Kidney (tissue), 14 donors: ENCODE measurements around the gene WBP1L. TPM values are rescaled to one million over a fixed set of nuclear protein-coding genes. Genes with fewer than 3 reads are reported as not detected.

Experiments
- DNase-seq, 5 donors: peaks; one replicate each; pipeline ENCODE4 v3.0.0-alpha.2; 2013 to 2020
- FAIRE-seq: peaks from 2 replicates; lab custom pipeline; 2012; peaks lifted over from hg19 to GRCh38; lab: Jason Lieb, UNC
- H3K27ac ChIP-seq, 2 donors: one replicate each; pipeline ENCODE4 v1.7.0; 2013; ENCODE audit warnings: low read depth in 2 of 2, low read length in 2 of 2, inconsistent platforms in 1 of 2
- H3K27me3 ChIP-seq: one replicate; pipeline ENCODE4 v1.7.1; 2013; ENCODE audit warnings: low read length, inconsistent platforms; ENCODE audit not compliant: control insufficient read depth, insufficient read depth
- H3K36me3 ChIP-seq, 3 donors: one replicate each; pipeline versions ENCODE4 v1.7.0 to v1.7.1; 2013; ENCODE audit warnings: low read length in 3 of 3, control low read depth in 1 of 3, inconsistent platforms in 1 of 3; ENCODE audit not compliant: insufficient read depth in 3 of 3, control insufficient read depth in 2 of 3
- H3K4me1 ChIP-seq, 3 donors: one replicate each; pipeline versions ENCODE4 v1.7.0 to v1.7.1; 2013; ENCODE audit warnings: low read length in 3 of 3, inconsistent platforms in 1 of 3, low read depth in 1 of 3; ENCODE audit not compliant: control insufficient read depth in 2 of 3, insufficient read depth in 2 of 3
- H3K4me3 ChIP-seq, 3 donors: one replicate each; pipeline versions ENCODE4 v1.7.0 to v1.8.1; 2013; ENCODE audit warnings: low read length in 3 of 3, control low read depth in 1 of 3, inconsistent platforms in 1 of 3
- H3K9ac ChIP-seq, 3 donors: one replicate each; pipeline versions ENCODE4 v1.7.0 to v1.7.1; 2013; ENCODE audit warnings: low read length in 3 of 3, control low read depth in 1 of 3, inconsistent platforms in 1 of 3
- H3K9me3 ChIP-seq, 3 donors: one replicate each; pipeline versions ENCODE4 v1.7.0 to v1.7.1; 2013; ENCODE audit warnings: low read length in 3 of 3, control low read depth in 1 of 3, inconsistent platforms in 1 of 3; ENCODE audit not compliant: control insufficient read depth in 2 of 3, insufficient read depth in 1 of 3
- intact Hi-C: fragments of 100-400 bp; cut with DNase I; formaldehyde crosslinking; loops from one replicate; pipeline ENCODE4 v1.11.1; 2022
- polyA plus RNA-seq: library from polyadenylated mRNA; stranded (reverse); fragments of 350-450 nt; fragmentation: Illumina TruSeq; extraction: RNeasy Lipid Tissue Mini Kit (QIAGEN cat#74804); gene quantifications from one replicate; pipeline ENCODE4 v1.2.3, GENCODE V29; 2014; ENCODE audit warnings: low read depth, low replicate concordance; ENCODE audit not compliant: insufficient read depth
- total RNA-seq: library from RNA; stranded (reverse); fragmentation: NEBNext Ultra II Directional; extraction: Animal tissue kit (Norgen Biotek cat#: 25700); gene quantifications from one replicate; pipeline ENCODE4 v1.2.1, GENCODE V29; 2021
- TF ChIP-seq, protein P1 (sequence below): IDR thresholded peaks from 3 replicates; pipeline ENCODE4 v1.5.1; 2012; ENCODE audit warnings: mild to moderate bottlenecking, moderate library complexity, borderline replicate concordance; ENCODE audit not compliant: insufficient read depth; ENCODE audit errors: extremely low read depth
- donor health status: control.
- donor health status: control.
- donor health status: control.
- donor health status: control.
- donor health status: control.
- donor health status: DM: yes; HTN: yes; CAD: no.
- donor health status: Normal renal cell carcinoma (clear cell type).

WBP1L gene
- total and polyA plus RNA-seq, 2 donors from 2014 or later, result 27.8 to 55.7 TPM

DNA sequence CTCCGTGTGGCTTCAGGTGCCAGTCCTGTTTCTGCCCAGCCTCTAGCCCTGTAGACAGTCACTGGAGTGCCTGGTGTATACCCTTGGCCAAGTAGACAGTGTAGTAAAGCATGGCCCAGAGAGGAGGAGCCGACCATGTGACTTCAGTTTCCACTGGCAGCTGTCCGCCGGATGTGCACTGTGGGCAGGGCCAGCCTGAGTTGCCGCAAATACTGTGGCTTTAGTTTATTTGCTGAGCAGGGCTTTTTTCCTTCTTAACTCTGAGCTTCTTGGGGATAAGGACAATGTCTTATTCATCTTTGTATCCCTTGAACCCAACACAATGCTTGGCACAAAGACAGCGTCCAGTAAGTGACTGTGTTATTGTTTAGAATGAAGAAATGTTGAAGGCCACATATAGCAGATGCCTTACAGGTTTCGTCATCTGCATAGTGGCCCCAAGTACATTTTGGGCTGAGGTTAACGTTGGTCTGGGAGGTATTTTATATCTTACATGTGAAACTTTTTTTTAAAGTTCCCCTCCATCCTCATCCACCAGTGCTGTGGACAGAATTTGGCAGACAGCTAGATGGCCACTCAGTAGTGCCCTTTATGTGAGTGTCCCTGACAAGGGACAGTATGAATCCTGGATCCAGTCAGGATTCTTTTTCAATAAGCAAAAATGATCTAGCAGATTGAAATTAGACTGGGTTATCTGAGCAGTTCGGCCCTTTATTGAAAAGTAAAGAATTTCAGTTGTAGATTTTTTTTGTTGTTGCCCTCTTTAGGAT is 52.8 kb downstream of the WBP1L start:
- H3K9ac ChIP-seq, result peak overlapping the region in 2 of 3 donors; percentile 9 to 13
- TF ChIP-seq, protein P1, sequence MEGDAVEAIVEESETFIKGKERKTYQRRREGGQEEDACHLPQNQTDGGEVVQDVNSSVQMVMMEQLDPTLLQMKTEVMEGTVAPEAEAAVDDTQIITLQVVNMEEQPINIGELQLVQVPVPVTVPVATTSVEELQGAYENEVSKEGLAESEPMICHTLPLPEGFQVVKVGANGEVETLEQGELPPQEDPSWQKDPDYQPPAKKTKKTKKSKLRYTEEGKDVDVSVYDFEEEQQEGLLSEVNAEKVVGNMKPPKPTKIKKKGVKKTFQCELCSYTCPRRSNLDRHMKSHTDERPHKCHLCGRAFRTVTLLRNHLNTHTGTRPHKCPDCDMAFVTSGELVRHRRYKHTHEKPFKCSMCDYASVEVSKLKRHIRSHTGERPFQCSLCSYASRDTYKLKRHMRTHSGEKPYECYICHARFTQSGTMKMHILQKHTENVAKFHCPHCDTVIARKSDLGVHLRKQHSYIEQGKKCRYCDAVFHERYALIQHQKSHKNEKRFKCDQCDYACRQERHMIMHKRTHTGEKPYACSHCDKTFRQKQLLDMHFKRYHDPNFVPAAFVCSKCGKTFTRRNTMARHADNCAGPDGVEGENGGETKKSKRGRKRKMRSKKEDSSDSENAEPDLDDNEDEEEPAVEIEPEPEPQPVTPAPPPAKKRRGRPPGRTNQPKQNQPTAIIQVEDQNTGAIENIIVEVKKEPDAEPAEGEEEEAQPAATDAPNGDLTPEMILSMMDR, result no peak
- FAIRE-seq (no peak), DNase-seq (peak in 4 of 5 donors; percentile 29 to 92 (median 51))
- intact Hi-C loops, result no loop called here
- H3K9me3 ChIP-seq, result no peaks in the 10 kb centered on the region
- H3K4me3 ChIP-seq, result peak overlapping the region in 1 of 3 donors; percentile 13
- H3K36me3 ChIP-seq, result peaks cover 2 to 11% (median 3%) of the 10 kb centered on the region in 3 donors
- H3K27ac ChIP-seq, result peak overlapping the region; percentile 59 to 71
- H3K4me1 ChIP-seq, result peaks cover 4 to 40% (median 40%) of the 10 kb centered on the region in 3 donors
- H3K27me3 ChIP-seq, result no peaks in the 10 kb centered on the region

DNA sequence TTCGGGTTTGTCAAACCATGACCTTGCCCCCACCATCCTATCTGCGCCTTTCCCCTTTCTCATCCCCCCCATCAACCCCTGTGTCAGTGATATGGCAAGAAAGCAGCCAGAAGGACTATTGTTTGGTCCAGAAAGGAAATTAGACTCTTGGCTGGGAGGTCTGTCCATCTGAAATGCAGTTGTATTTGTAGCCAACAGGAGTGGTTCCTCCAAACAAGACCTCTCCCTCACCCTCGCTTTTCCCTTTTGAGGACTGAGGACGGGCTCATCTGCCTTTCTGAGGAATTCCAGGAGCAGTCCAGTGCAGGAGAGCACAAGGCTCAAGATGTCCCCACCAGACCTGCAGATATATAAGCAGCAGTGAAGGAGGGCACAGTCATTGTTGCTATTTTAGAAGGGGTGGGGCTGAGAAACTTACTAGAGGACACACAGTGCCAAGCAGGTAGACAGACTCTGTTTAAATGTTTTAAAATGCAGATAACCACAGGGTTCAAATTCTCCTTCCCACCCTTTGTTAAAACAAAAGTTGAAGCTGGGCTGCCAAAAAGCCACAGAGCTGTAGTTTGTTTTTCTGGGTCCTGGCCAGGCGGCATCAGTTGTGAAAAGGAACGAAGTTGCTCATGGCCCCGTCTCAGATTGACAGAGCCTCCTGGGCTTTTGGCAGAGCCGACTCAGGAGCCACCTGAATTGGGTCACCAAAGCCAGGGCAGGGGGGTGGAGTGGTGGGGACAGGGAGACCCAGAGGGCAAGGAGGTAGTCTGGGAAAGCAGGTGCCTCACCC is 56.1 kb downstream of the WBP1L start:
- H3K9me3 ChIP-seq, result no peaks in the 10 kb centered on the region
- intact Hi-C loops, result no loop called here
- H3K9ac ChIP-seq, result peak overlapping the region in 1 of 3 donors; percentile 49
- peaks cover 4 to 41% (median 37%) of the 10 kb centered on the region in 3 donors for H3K4me1 ChIP-seq
- no peak for FAIRE-seq
- TF ChIP-seq, protein P1, result no peak
- no peak overlapping the region for H3K4me3 ChIP-seq
- DNase-seq, result no peak
- peak overlapping the region; percentile 35 to 83 for H3K27ac ChIP-seq
- H3K27me3 ChIP-seq, result no peaks in the 10 kb centered on the region
- peaks cover 2 to 11% (median 6%) of the 10 kb centered on the region in 3 donors for H3K36me3 ChIP-seq

DNA sequence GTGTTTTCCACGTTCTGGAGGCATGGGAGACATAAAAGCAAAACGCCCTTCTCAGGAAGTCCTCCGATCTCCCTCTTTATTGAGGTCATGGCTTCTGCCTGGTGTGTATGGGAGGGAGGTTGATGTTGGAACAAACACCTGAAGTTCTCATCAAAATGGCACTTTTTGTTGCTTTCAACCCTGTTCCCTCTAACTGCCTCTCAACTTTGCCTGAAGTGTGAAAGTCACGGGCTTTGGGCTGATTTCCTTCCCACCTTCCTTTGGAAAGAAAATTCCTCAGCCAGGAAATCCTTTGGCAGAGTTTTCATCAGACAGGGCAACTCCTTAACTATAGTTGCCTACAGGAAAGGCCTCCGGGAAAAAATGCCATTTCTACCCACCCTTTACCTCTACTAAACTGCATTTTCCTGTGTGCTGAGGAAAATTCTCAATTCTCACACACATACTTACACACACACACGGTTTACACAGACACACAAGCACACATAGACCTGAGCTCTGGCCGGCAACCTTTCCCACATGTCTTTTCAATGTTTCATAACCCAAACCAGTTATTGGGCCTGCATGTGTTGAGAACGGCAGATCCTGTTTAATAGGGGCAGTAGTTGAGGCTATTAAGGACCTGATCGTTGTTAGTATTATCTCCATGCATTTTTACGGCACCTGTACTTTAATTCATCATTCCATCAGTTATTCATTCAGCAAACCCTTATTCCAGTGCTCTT is 57.0 kb downstream of the WBP1L start:
- H3K27ac ChIP-seq, result peak overlapping the region; percentile 35 to 83
- TF ChIP-seq, protein P1, result no peak
- H3K36me3 ChIP-seq, result peaks cover 2 to 11% (median 6%) of the 10 kb centered on the region in 3 donors
- FAIRE-seq (no peak), DNase-seq (peak in 1 of 5 donors; percentile 30)
- H3K27me3 ChIP-seq, result no peaks in the 10 kb centered on the region
- intact Hi-C loops, result no loop called here
- H3K9me3 ChIP-seq, result no peaks in the 10 kb centered on the region
- peak overlapping the region in 1 of 3 donors; percentile 49 for H3K9ac ChIP-seq
- H3K4me1 ChIP-seq, result peaks cover 4 to 33% (median 33%) of the 10 kb centered on the region in 3 donors
- H3K4me3 ChIP-seq, result no peak overlapping the region
